MCF 10A (cell line): Measurements from ENCODE around the gene RHEX. TPM values are rescaled to one million over a fixed set of nuclear protein-coding genes. Genes with fewer than 3 reads are reported as not detected.

Experiments used
- BruUV-seq: library from RNA; stranded (reverse); fragments of 400-500 nt; replicated peaks from 2 replicates; lab custom pipeline; 2021; lab: Mats Ljungman, UMichigan
- CTCF ChIA-PET: fragments of 300-600 bp; sonication (Branson Sonifier 250); formaldehyde crosslinking; extraction: SDS; loops from one replicate; lab custom pipeline; 2021; ENCODE audit warnings: antibody characterized with exemption, inconsistent platforms; lab: Yijun Ruan, JAX
- POLR2A ChIA-PET: fragments of 300-600, 350-650 bp; sonication (Branson Sonifier 250); formaldehyde crosslinking; extraction: SDS; loops from one replicate; lab custom pipeline; 2020; ENCODE audit warnings: antibody characterized with exemption, inconsistent platforms; lab: Yijun Ruan, JAX
- DNase-seq: peaks from one replicate; pipeline ENCODE4 v3.0.0-alpha.2; 2018; ENCODE audit not compliant: unreplicated experiment
- H3K27ac Mint-ChIP-seq: one replicate; pipeline ENCODE4 v1.8.0; 2022; ENCODE audit warnings: mild to moderate bottlenecking, low read depth, mixed read lengths; ENCODE audit not compliant: unreplicated experiment
- H3K27me3 Mint-ChIP-seq: one replicate; pipeline ENCODE4 v1.8.0; 2022; ENCODE audit warnings: mixed read lengths; ENCODE audit not compliant: insufficient read depth, unreplicated experiment
- H3K36me3 Mint-ChIP-seq: one replicate; pipeline ENCODE4 v1.8.0; 2022; ENCODE audit warnings: mild to moderate bottlenecking, moderate library complexity, mixed read lengths; ENCODE audit not compliant: insufficient read depth, unreplicated experiment
- H3K4me1 Mint-ChIP-seq: one replicate; pipeline ENCODE4 v1.8.0; 2022; ENCODE audit warnings: mixed read lengths; ENCODE audit not compliant: insufficient read depth, unreplicated experiment
- H3K4me3 Mint-ChIP-seq: one replicate; pipeline ENCODE4 v1.8.0; 2022; ENCODE audit warnings: mild to moderate bottlenecking, moderate library complexity, mixed read lengths; ENCODE audit not compliant: unreplicated experiment
- H3K9me3 Mint-ChIP-seq: one replicate; pipeline ENCODE4 v1.8.0; 2022; ENCODE audit warnings: mixed read lengths; ENCODE audit not compliant: unreplicated experiment
- CTCF ChIP-seq: fragments of 200-600 bp; IDR thresholded peaks from one replicate; pipeline ENCODE4 v1.8.0; 2022; ENCODE audit warnings: antibody characterized with exemption, mild to moderate bottlenecking; ENCODE audit not compliant: unreplicated experiment
- intact Hi-C: fragments of 100-400 bp; cut with micrococcal nuclease; formaldehyde crosslinking; loops from 2 replicates; pipeline ENCODE4 v1.14.1; 2022
- total RNA-seq: library from RNA; stranded (reverse); gene quantifications from 2 replicates; pipeline ENCODE4 v1.2.3, GENCODE V29; 2022

Gene RHEX
- total RNA-seq, 1 experiment from 2014 or later: not detected

- no peak overlapping the region for H3K27ac Mint-ChIP-seq
- ChIA-PET CTCF (interaction anchor here (0.6 to 26.9 kb wide), 4 partner anchors 83 to 433 kb away, joined by 3 to 517 read pairs (median 76); no protein-coding TSS in a partner anchor), POLR2A (interaction anchor here (0.5 kb wide), 1 partner anchor 129 kb away, joined by 3 read pairs; no protein-coding TSS in a partner anchor)
Measured at GRCh38 chr1:206112600-206113301, 59.8 kb downstream of the RHEX start.

GRCh38 chr1:206114692-206115640, 62.0 kb downstream of the RHEX start:
- POLR2A ChIA-PET: interaction anchor here (0.6 kb wide), 1 partner anchor 73 kb away, joined by 3 read pairs; no protein-coding TSS in a partner anchor
- peaks cover 24% of the 10 kb centered on the region for H3K27me3 Mint-ChIP-seq

More at GRCh38 chr1:206112600-206113301, 59.8 kb downstream of the RHEX start:
- intact Hi-C loops: no loop called here
- Mint-ChIP-seq H3K27me3 (peaks cover 18% of the 10 kb centered on the region), H3K36me3 (no peaks in the 10 kb centered on the region), H3K9me3 (no peaks in the 10 kb centered on the region), H3K4me3 (no peak overlapping the region), H3K4me1 (peaks cover 14% of the 10 kb centered on the region)
- TF ChIP-seq CTCF: no peak
- no TSS peak for BruUV-seq
- peak; percentile 55 for DNase-seq

GRCh38 chr1:206115791-206116190, 62.8 kb downstream of the RHEX start:
- ChIA-PET POLR2A (interaction anchor here (0.6 kb wide), 1 partner anchor 419 kb away, joined by 3 read pairs; no protein-coding TSS in a partner anchor), CTCF (interaction anchor here (0.6 to 26.9 kb wide), 3 partner anchors 10 to 543 kb away, joined by 3 to 517 read pairs (median 12); no protein-coding TSS in a partner anchor)
- intact Hi-C loops: no loop called here
- Mint-ChIP-seq H3K27ac (no peak overlapping the region), H3K9me3 (peaks cover 9% of the 10 kb centered on the region), H3K27me3 (peaks cover 24% of the 10 kb centered on the region), H3K4me1 (peaks cover 14% of the 10 kb centered on the region), H3K36me3 (no peaks in the 10 kb centered on the region), H3K4me3 (no peak overlapping the region)
- no peak for DNase-seq
- TF ChIP-seq CTCF: no peak
- no TSS peak for BruUV-seq

More at GRCh38 chr1:206114692-206115640, 62.0 kb downstream of the RHEX start:
- TF ChIP-seq CTCF: no peak
- CTCF ChIA-PET: interaction anchor here (0.5 to 26.9 kb wide), 8 partner anchors 9 to 682 kb away, joined by 3 to 517 read pairs (median 3); partner anchors contain the start of gene RAB7B
- Mint-ChIP-seq H3K36me3 (no peaks in the 10 kb centered on the region), H3K4me1 (peaks cover 14% of the 10 kb centered on the region), H3K9me3 (peaks cover 1% of the 10 kb centered on the region), H3K27ac (no peak overlapping the region), H3K4me3 (no peak overlapping the region)
- intact Hi-C loops: no loop called here
- BruUV-seq: no TSS peak
- no peak for DNase-seq
